Measurements from ENCODE around the gene HEMGN.

- TF ChIP-seq CTCF (IDR thresholded peaks at IDR 0.05), result no peak
- no peak for TF ChIP-seq EZH2 (IDR thresholded peaks at IDR 0.05; ENCODE audit: borderline replicate concordance, insufficient read depth, low read depth, low read length, poor library complexity, severe bottlenecking)
Observed at GRCh38 chr9:97900103-97900737, 37.8 kb downstream of the HEMGN start.
